AG04449 (cell line): Measurements from ENCODE around the gene CREB5.

Source experiments
- CTCF ChIA-PET: fragments of 350-600 bp; formaldehyde crosslinking; extraction: SDS; loops from one replicate; lab custom pipeline; 2021; ENCODE audit warnings: antibody characterized with exemption; lab: Yijun Ruan, JAX
- POLR2A ChIA-PET: fragments of 400-600, 350-600 bp; formaldehyde crosslinking; extraction: SDS; loops from one replicate; lab custom pipeline; 2020; ENCODE audit warnings: antibody characterized with exemption, inconsistent platforms; lab: Yijun Ruan, JAX
- DNase-seq: peaks from one replicate; pipeline ENCODE4 v3.0.0-alpha.2; 2010; ENCODE audit warnings: low read depth, low spot score
- H3K4me3 ChIP-seq: 2 replicates; pipeline ENCODE4 v1.5.1; 2011; ENCODE audit warnings: low read depth, mild to moderate bottlenecking, control low read depth, low read length
- CTCF ChIP-seq: IDR thresholded peaks from one replicate; pipeline ENCODE4 v1.5.1; 2011; ENCODE audit warnings: mild to moderate bottlenecking, moderate library complexity, low read length, control low read depth, inconsistent platforms; ENCODE audit not compliant: insufficient read depth; ENCODE audit errors: missing control alignments

The CREB5 gene

GRCh38 chr7:28645866-28646265 is 233.5 kb downstream of the CREB5 start:
- CTCF ChIA-PET, result interaction anchor here (0.6 to 0.9 kb wide), 2 partner anchors 210 kb away, joined by 3 read pairs; no protein-coding TSS in a partner anchor
- TF ChIP-seq CTCF, result no peak

GRCh38 chr7:28646376-28647075 is 234.2 kb downstream of the CREB5 start:
- TF ChIP-seq CTCF, result no peak
- POLR2A ChIA-PET, result no interaction called here
- H3K4me3 ChIP-seq, result no peak overlapping the region
- CTCF ChIA-PET, result no interaction called here
- DNase-seq, result no peak

More at GRCh38 chr7:28645866-28646265, 233.5 kb downstream of the CREB5 start:
- no peak overlapping the region for H3K4me3 ChIP-seq
- no peak for DNase-seq
- POLR2A ChIA-PET, result no interaction called here

GRCh38 chr7:28647076-28647421 is 234.7 kb downstream of the CREB5 start:
- H3K4me3 ChIP-seq, result no peak overlapping the region
- DNase-seq, result no peak
- ChIA-PET POLR2A (no interaction called here), CTCF (no interaction called here)
- no peak for TF ChIP-seq CTCF

GRCh38 chr7:28649189-28649588 is 236.9 kb downstream of the CREB5 start:
- no peak for DNase-seq
- POLR2A ChIA-PET, result no interaction called here
- H3K4me3 ChIP-seq, result no peak overlapping the region
- TF ChIP-seq CTCF, result no peak
- CTCF ChIA-PET, result no interaction called here

GRCh38 chr7:28649811-28650210 is 237.5 kb downstream of the CREB5 start:
- H3K4me3 ChIP-seq, result no peak overlapping the region
- no peak for DNase-seq
- ChIA-PET POLR2A (no interaction called here), CTCF (no interaction called here)
- no peak for TF ChIP-seq CTCF

GRCh38 chr7:28654110-28654509 is 241.8 kb downstream of the CREB5 start:
- POLR2A ChIA-PET, result no interaction called here

More at GRCh38 chr7:28654110-28654509, 241.8 kb downstream of the CREB5 start:
- CTCF ChIA-PET, result interaction anchor here (1.4 kb wide), 1 partner anchor 13 kb away, joined by 3 read pairs; no protein-coding TSS in a partner anchor
- TF ChIP-seq CTCF, result no peak
- DNase-seq, result no peak
- H3K4me3 ChIP-seq, result no peak overlapping the region
